Esophagus squamous epithelium (tissue), 5 donors: ENCODE data around the gene PTPN14. TPM values are rescaled to one million over a fixed set of nuclear protein-coding genes. Genes with fewer than 3 reads are reported as not detected.
A peak's percentile ranks its signal among the peaks of the same experiment; 100 is the strongest.

Experiments used
- DNase-seq: peaks from one replicate; lab custom pipeline; 2025; lab: John Stamatoyannopoulos, UW
- H3K27ac ChIP-seq, 4 donors: fragments of 200-600 bp; sonication (generic); one replicate each; pipeline ENCODE4 v1.5.1; 2016 to 2019; ENCODE audit warnings: mild to moderate bottlenecking in 1 of 4
- H3K27me3 ChIP-seq, 4 donors: fragments of 200-600 bp; sonication (generic); 1 replicate in 3 of 4; 2 replicates in 1 of 4; pipeline versions ENCODE4 v1.5.1 to v1.6.0; 2017 to 2021; ENCODE audit warnings: antibody characterized with exemption in 1 of 4
- H3K36me3 ChIP-seq, 3 donors: fragments of 200-600 bp; sonication (generic); one replicate each; pipeline ENCODE4 v1.5.1; 2016 to 2019
- H3K4me1 ChIP-seq, 3 donors: fragments of 200-600 bp; sonication (generic); one replicate each; pipeline ENCODE4 v1.5.1; 2017 to 2019
- H3K4me3 ChIP-seq, 4 donors: fragments of 200-600 bp; sonication (generic); 1 replicate in 3 of 4; 2 replicates in 1 of 4; pipeline ENCODE4 v1.5.1; 2016 to 2019; ENCODE audit warnings: mild to moderate bottlenecking in 2 of 4, moderate library complexity in 1 of 4
- H3K9me3 ChIP-seq, 3 donors: fragments of 200-600 bp; sonication (generic); one replicate each; pipeline ENCODE4 v1.5.1; 2016 to 2019
- POLR2A ChIP-seq, 4 donors: fragments of 450-650 bp; IDR thresholded peaks; one replicate each; pipeline ENCODE4 v1.6.1; 2017; ENCODE audit warnings: antibody characterized with exemption in 4 of 4, mild to moderate bottlenecking in 4 of 4, moderate library complexity in 3 of 4
- WGBS, 2 donors: methylation state at CpG; one replicate each; pipeline ENCODE4 v1.1.5; 2018; 5-methylcytosine and 5-hydroxymethylcytosine counted together
- intact Hi-C: fragments of 100-400 bp; cut with DNase I; formaldehyde crosslinking; loops from one replicate; pipeline ENCODE4 v1.15.0; 2022
- total RNA-seq, 4 donors: library from RNA; depleted of rRNA; stranded (reverse); fragments of >200 nt; gene quantifications; one replicate each; pipeline ENCODE4 v1.1.0, GENCODE V29; 2016
- TF ChIP-seq, protein P1 (sequence below), 6 experiments: fragments of 450-650 bp in 4 of 6; fragments of 200-600 bp in 2 of 6; sonication (generic) in 2 of 6; IDR thresholded peaks; one replicate each; pipeline ENCODE4 v1.5.1; 2016 to 2019; ENCODE audit warnings: antibody characterized with exemption in 6 of 6, mild to moderate bottlenecking in 4 of 6, moderate library complexity in 4 of 6
- donor health status: DM: yes; HTN: yes; CAD: no.

The PTPN14 gene
- total RNA-seq, 4 donors from 2014 or later: 14.4 to 28.8 (median 15.7) TPM

DNA sequence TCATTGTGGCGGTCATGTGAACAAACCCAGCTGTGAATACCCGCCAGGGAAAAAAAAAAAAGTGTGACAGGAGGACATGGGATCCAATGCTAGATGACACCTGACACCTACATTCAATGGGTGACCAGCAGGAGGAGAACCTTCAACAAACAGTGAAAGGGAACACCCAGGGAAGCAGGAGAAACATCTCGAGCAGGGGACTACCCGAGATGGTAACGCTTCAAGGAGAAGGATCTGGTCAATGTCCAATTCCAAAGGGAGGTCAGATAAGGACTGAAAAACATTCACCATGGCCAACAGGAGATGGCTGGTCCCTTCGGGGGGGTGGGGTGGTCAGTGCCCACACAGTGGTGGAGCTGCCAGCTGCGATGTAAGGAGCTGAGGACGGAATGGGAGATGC, 46.3 kb downstream of the PTPN14 start:
- H3K4me3 ChIP-seq: no peak overlapping the region
- intact Hi-C loops: no loop called here
- TF ChIP-seq, protein P1, sequence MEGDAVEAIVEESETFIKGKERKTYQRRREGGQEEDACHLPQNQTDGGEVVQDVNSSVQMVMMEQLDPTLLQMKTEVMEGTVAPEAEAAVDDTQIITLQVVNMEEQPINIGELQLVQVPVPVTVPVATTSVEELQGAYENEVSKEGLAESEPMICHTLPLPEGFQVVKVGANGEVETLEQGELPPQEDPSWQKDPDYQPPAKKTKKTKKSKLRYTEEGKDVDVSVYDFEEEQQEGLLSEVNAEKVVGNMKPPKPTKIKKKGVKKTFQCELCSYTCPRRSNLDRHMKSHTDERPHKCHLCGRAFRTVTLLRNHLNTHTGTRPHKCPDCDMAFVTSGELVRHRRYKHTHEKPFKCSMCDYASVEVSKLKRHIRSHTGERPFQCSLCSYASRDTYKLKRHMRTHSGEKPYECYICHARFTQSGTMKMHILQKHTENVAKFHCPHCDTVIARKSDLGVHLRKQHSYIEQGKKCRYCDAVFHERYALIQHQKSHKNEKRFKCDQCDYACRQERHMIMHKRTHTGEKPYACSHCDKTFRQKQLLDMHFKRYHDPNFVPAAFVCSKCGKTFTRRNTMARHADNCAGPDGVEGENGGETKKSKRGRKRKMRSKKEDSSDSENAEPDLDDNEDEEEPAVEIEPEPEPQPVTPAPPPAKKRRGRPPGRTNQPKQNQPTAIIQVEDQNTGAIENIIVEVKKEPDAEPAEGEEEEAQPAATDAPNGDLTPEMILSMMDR (IDR thresholded peaks at IDR 0.05): no peak
- no peak for TF ChIP-seq POLR2A (IDR thresholded peaks at IDR 0.05)
- H3K36me3 ChIP-seq: no peaks in the 10 kb centered on the region
- H3K27me3 ChIP-seq: no peaks in the 10 kb centered on the region
- H3K27ac ChIP-seq: no peak overlapping the region
- H3K9me3 ChIP-seq: no peaks in the 10 kb centered on the region
- no peak for DNase-seq
- WGBS, 2 donors: 86 to 93% methylated on average over 8 of the region's 8 CpGs
- H3K4me1 ChIP-seq: peaks cover 0 to 18% (median 11%) of the 10 kb centered on the region in 3 donors

DNA sequence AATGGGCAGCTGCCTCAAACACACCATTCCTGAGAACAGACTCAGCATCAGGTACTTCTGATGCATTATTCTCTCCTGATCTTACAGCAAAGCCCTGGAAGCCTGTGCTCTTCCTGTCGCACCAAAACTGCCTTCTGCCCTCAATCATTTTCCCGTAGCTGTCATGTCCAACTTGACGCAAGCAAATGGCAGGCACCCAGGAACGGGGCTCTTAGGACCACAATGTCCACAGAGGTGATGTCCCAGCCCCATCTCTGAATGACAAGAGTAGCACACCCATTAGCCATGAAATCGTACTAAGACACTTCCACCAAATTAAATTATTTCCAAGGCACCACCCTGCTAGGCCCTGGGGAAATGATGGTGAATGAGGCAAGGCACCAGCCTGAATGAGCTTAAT, 47.1 kb downstream of the PTPN14 start:
- no peaks in the 10 kb centered on the region for H3K27me3 ChIP-seq
- TF ChIP-seq POLR2A (IDR thresholded peaks at IDR 0.05): no peak
- TF ChIP-seq, protein P1 (IDR thresholded peaks at IDR 0.05): no peak
- no peaks in the 10 kb centered on the region for H3K36me3 ChIP-seq
- H3K27ac ChIP-seq: no peak overlapping the region
- no peak overlapping the region for H3K4me3 ChIP-seq
- H3K4me1 ChIP-seq: peaks cover 0 to 19% (median 11%) of the 10 kb centered on the region in 3 donors
- intact Hi-C loops: no loop called here
- no peak for DNase-seq
- 83 to 91% methylated on average over 4 to 5 of the region's 5 CpGs for WGBS, 2 donors
- no peaks in the 10 kb centered on the region for H3K9me3 ChIP-seq

DNA sequence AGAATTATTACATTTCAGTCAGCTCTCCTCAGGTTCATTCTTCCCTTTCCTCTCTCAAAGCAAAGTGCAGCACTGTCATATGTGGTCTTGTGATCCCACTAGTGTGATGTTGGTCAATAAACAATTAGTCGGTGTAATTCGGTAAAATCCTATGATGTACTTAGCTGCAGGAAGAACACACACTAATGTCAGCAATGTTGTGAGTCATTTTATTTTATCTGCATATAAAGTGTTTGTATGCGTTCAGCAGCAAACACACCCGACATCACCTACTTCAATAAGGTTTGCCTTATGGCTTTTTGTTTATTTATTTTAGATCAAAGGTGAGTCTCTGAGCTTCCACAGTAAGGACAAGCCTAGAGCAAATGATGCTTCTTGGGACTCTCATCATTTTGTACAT, 47.8 kb downstream of the PTPN14 start:
- no peak overlapping the region for H3K27ac ChIP-seq
- no peaks in the 10 kb centered on the region for H3K27me3 ChIP-seq
- WGBS, 2 donors: 52 to 64% methylated on average over 4 of the region's 4 CpGs
- H3K4me1 ChIP-seq: peaks cover 0 to 19% (median 11%) of the 10 kb centered on the region in 3 donors
- TF ChIP-seq, protein P1 (IDR thresholded peaks at IDR 0.05): no peak
- TF ChIP-seq POLR2A (IDR thresholded peaks at IDR 0.05): no peak
- DNase-seq: no peak
- H3K36me3 ChIP-seq: no peaks in the 10 kb centered on the region
- no peak overlapping the region for H3K4me3 ChIP-seq
- intact Hi-C loops: no loop called here
- no peaks in the 10 kb centered on the region for H3K9me3 ChIP-seq

DNA sequence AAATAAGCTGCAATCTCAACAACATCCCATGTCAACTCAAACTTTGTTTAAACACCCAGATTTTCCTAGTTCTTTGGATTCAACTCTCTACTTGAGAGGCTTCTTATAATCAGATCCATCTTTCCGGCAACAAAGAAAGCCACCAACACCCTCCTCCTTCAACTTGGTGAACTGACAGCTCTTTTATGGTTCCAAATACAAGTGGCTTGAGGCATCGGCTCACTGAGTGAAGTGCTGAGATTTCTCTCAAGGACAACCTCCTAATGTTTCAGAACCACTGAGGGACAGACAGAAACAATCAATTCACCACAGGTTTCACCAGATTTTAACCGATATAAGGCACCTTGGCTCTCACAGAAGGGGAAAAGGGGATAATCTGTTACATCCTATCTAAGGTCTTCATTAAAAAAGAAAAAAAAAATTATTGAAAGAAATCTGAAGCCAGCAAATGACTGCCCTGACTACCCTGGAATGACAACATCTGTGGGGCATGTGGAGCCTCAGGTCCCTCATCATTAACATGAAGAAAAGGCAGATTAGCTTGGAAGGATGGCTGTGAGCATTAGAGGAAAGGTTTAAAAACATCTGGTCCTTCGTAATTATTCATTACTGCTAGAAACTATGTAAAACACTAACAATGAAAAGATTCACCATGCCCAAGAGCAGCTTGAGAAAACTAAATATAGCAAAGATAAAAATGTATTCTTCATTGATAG, 50.9 kb downstream of the PTPN14 start:
- no peak overlapping the region for H3K4me3 ChIP-seq
- H3K36me3 ChIP-seq: no peaks in the 10 kb centered on the region
- DNase-seq: no peak
- H3K27ac ChIP-seq: peak overlapping the region in 2 of 4 donors; percentile 9 to 10
- WGBS, 2 donors: 64 to 74% methylated on average over 4 of the region's 4 CpGs
- peaks cover 0 to 18% (median 0%) of the 10 kb centered on the region in 3 donors for H3K4me1 ChIP-seq
- intact Hi-C loops: no loop called here
- no peaks in the 10 kb centered on the region for H3K27me3 ChIP-seq
- H3K9me3 ChIP-seq: no peaks in the 10 kb centered on the region
- TF ChIP-seq, protein P1 (IDR thresholded peaks at IDR 0.05): no peak
- no peak for TF ChIP-seq POLR2A (IDR thresholded peaks at IDR 0.05)

DNA sequence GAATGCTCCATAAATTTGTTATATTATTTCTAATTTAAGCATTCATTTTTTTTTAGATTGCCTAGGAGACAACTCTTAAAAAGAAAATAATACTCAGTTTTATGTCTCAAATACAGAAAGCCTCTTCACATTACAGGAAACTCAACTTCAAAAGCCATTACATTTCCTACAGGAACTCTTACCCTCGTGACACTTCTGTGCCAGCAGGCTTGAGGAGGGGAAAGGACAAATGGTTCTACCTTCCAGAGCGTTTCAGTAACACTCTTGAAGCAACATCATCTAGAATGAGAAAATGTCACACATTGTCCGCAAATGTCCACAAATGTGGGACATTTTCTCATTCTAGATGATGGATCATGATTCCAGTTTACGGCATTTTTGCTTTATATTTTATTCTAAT, 51.7 kb downstream of the PTPN14 start:
- H3K36me3 ChIP-seq: no peaks in the 10 kb centered on the region
- TF ChIP-seq, protein P1 (IDR thresholded peaks at IDR 0.05): no peak
- TF ChIP-seq POLR2A (IDR thresholded peaks at IDR 0.05): no peak
- intact Hi-C loops: no loop called here
- H3K4me1 ChIP-seq: peaks cover 0 to 20% (median 5%) of the 10 kb centered on the region in 3 donors
- H3K27ac ChIP-seq: peak overlapping the region in 1 of 4 donors; percentile 9
- H3K9me3 ChIP-seq: no peaks in the 10 kb centered on the region
- WGBS, 2 donors: 58 to 82% methylated on average over 4 of the region's 4 CpGs
- H3K27me3 ChIP-seq: no peaks in the 10 kb centered on the region
- no peak overlapping the region for H3K4me3 ChIP-seq
- DNase-seq: no peak
